H1 (cell line): ENCODE measurements around the gene TNS1. TPM values are rescaled to one million over a fixed set of nuclear protein-coding genes. Genes with fewer than 3 reads are reported as not detected.

ENCODE experiments used
- CTCF ChIA-PET: fragments of 300-600 bp; sonication (Branson Sonifier 250); formaldehyde crosslinking; loops from one replicate; lab custom pipeline; 2021; ENCODE audit not compliant: partially characterized antibody; lab: Charles Lee
- POLR2A ChIA-PET: fragments of 300-600 bp; sonication (Branson Sonifier 250); formaldehyde crosslinking; loops from one replicate; lab custom pipeline; 2021; ENCODE audit warnings: inconsistent platforms; ENCODE audit not compliant: partially characterized antibody; lab: Charles Lee
- DNase-seq, 2 experiments: peaks; one replicate each; pipeline versions ENCODE4 v3.0.0 to v3.0.0-alpha.2; 2010 to 2022; ENCODE audit warnings: low spot score in 2 of 2, low read depth in 1 of 2, mixed read lengths in 1 of 2
- FAIRE-seq: peaks from 2 replicates; lab custom pipeline; 2011; peaks lifted over from hg19 to GRCh38; lab: Jason Lieb, UNC
- H2AFZ ChIP-seq: 2 replicates; pipeline ENCODE4 v1.8.1; 2012; ENCODE audit warnings: low read length, inconsistent platforms
- H2AK5ac ChIP-seq: 2 replicates; pipeline ENCODE4 v1.6.1; 2013; ENCODE audit warnings: low read depth, low read length
- H2BK120ac ChIP-seq: replicated peaks from 2 replicates; pipeline ENCODE3; 2013; ENCODE audit warnings: low read depth, low read length, inconsistent platforms
- H2BK12ac ChIP-seq: 2 replicates; pipeline ENCODE4 v1.6.1; 2013; ENCODE audit warnings: low read depth, low read length
- H2BK15ac ChIP-seq: 2 replicates; pipeline ENCODE4 v1.6.1; 2013; ENCODE audit warnings: low read length
- H2BK20ac ChIP-seq: 2 replicates; pipeline ENCODE4 v1.6.1; 2013; ENCODE audit warnings: low read length
- H2BK5ac ChIP-seq: 2 replicates; pipeline ENCODE4 v1.6.1; 2013; ENCODE audit warnings: low read depth, low read length
- H3K14ac ChIP-seq: 2 replicates; pipeline ENCODE4 v1.6.1; 2013; ENCODE audit warnings: inconsistent platforms; ENCODE audit not compliant: insufficient read length
- H3K18ac ChIP-seq: 2 replicates; pipeline ENCODE4 v1.6.1; 2013; ENCODE audit warnings: low read length; ENCODE audit errors: extremely low read depth
- H3K23ac ChIP-seq: 2 replicates; pipeline ENCODE4 v1.6.1; 2013; ENCODE audit warnings: inconsistent platforms; ENCODE audit not compliant: insufficient read length
- H3K23me2 ChIP-seq: 2 replicates; pipeline ENCODE4 v1.6.1; 2013; ENCODE audit warnings: low read depth, low read length
- H3K27ac ChIP-seq: 2 replicates; pipeline ENCODE4 v1.6.1; 2011; ENCODE audit warnings: low read depth, low read length, inconsistent platforms
- H3K27me3 ChIP-seq, 4 experiments: replicated peaks in 1 of 4; 1 replicate in 1 of 4; 2 replicates in 3 of 4; pipeline versions ENCODE4 v1.6.1 to v1.8.1; 2011 to 2013; ENCODE audit warnings: low read length in 3 of 4, mild to moderate bottlenecking in 3 of 4, inconsistent platforms in 2 of 4, mixed read lengths in 2 of 4, moderate library complexity in 1 of 4; ENCODE audit not compliant: control insufficient read depth in 3 of 4, insufficient read depth in 3 of 4; ENCODE audit errors: extremely low read depth in 1 of 4
- H3K36me3 ChIP-seq, 4 experiments: 2 replicates each; pipeline versions ENCODE4 v1.6.1 to v1.8.1; 2011 to 2013; ENCODE audit warnings: mild to moderate bottlenecking in 4 of 4, low read length in 3 of 4, moderate library complexity in 2 of 4, control low read depth in 1 of 4, inconsistent platforms in 1 of 4; ENCODE audit not compliant: insufficient read depth in 4 of 4, control insufficient read depth in 2 of 4
- H3K4ac ChIP-seq: replicated peaks from 2 replicates; pipeline ENCODE3; 2013; ENCODE audit warnings: low read length, low read depth, mixed read lengths, inconsistent platforms; ENCODE audit not compliant: insufficient read length
- H3K4me1 ChIP-seq, 4 experiments: replicated peaks in 1 of 4; 1 replicate in 1 of 4; 2 replicates in 3 of 4; pipeline versions ENCODE4 v1.6.1 to v1.8.1; 2011 to 2013; ENCODE audit warnings: low read length in 3 of 4, inconsistent platforms in 2 of 4, mixed read lengths in 1 of 4; ENCODE audit not compliant: insufficient read depth in 4 of 4, control insufficient read depth in 3 of 4
- H3K4me2 ChIP-seq, 2 experiments: 2 replicates each; pipeline versions ENCODE4 v1.6.1 to v1.8.1; 2011 to 2013; ENCODE audit warnings: low read depth in 2 of 2, low read length in 2 of 2, control low read depth in 1 of 2, inconsistent platforms in 1 of 2, mild to moderate bottlenecking in 1 of 2; ENCODE audit not compliant: insufficient read depth in 1 of 2
- H3K4me3 ChIP-seq, 4 experiments: fragments of 200-600, 300-600 bp in 1 of 4; sonication (generic), shearing (Covaris generic), sonication (Bioruptor Twin) in 1 of 4; 2 replicates each; pipeline versions ENCODE4 v1.5.1 to v1.8.1; 2011 to 2016; ENCODE audit warnings: low read length in 4 of 4, low read depth in 3 of 4, control low read depth in 2 of 4, inconsistent platforms in 2 of 4, mild to moderate bottlenecking in 2 of 4, mixed read lengths in 1 of 4, moderate library complexity in 1 of 4; ENCODE audit not compliant: insufficient read depth in 2 of 4; ENCODE audit errors: extremely low read depth in 1 of 4
- H3K56ac ChIP-seq: replicated peaks from 2 replicates; pipeline ENCODE3; 2013; ENCODE audit warnings: low read depth, mild to moderate bottlenecking, mixed read lengths, low read length, inconsistent platforms; ENCODE audit not compliant: insufficient read length
- H3K79me1 ChIP-seq: 2 replicates; pipeline ENCODE4 v1.6.1; 2013; ENCODE audit warnings: low read depth, low read length, control low read depth
- H3K79me2 ChIP-seq, 2 experiments: 2 replicates each; pipeline versions ENCODE4 v1.6.1 to v1.8.1; 2012 to 2013; ENCODE audit warnings: low read length in 2 of 2, mild to moderate bottlenecking in 2 of 2, inconsistent platforms in 1 of 2; ENCODE audit not compliant: insufficient read depth in 2 of 2, control insufficient read depth in 1 of 2
- H3K9ac ChIP-seq, 4 experiments: replicated peaks in 1 of 4; 1 replicate in 1 of 4; 2 replicates in 3 of 4; pipeline versions ENCODE4 v1.6.1 to v1.8.1; 2011 to 2013; ENCODE audit warnings: low read depth in 3 of 4, low read length in 3 of 4, control low read depth in 2 of 4, mild to moderate bottlenecking in 2 of 4, moderate library complexity in 2 of 4, inconsistent platforms in 1 of 4; ENCODE audit errors: extremely low read depth in 1 of 4
- H3K9me3 ChIP-seq, 2 experiments: 2 replicates each; pipeline versions ENCODE4 v1.6.1 to v1.8.1; 2012 to 2013; ENCODE audit warnings: mild to moderate bottlenecking in 2 of 2, moderate library complexity in 2 of 2, control low read depth in 1 of 2, inconsistent platforms in 1 of 2, low read depth in 1 of 2, low read length in 1 of 2, mixed read lengths in 1 of 2; ENCODE audit not compliant: insufficient read depth in 2 of 2
- H4K20me1 ChIP-seq, 2 experiments: replicated peaks in 1 of 2; 2 replicates each; pipeline versions ENCODE3 to v1.8.1; 2011 to 2013; ENCODE audit warnings: inconsistent platforms in 2 of 2, low read length in 2 of 2, mild to moderate bottlenecking in 1 of 2; ENCODE audit not compliant: insufficient read depth in 2 of 2, control insufficient read depth in 1 of 2
- H4K5ac ChIP-seq: 2 replicates; pipeline ENCODE4 v1.6.1; 2013; ENCODE audit warnings: low read length, low read depth, mixed read lengths, inconsistent platforms; ENCODE audit not compliant: insufficient read length
- H4K8ac ChIP-seq: 2 replicates; pipeline ENCODE4 v1.8.0; 2013; ENCODE audit warnings: mild to moderate bottlenecking, moderate library complexity, low read length, inconsistent platforms; ENCODE audit not compliant: insufficient read depth; ENCODE audit errors: extremely low read depth
- H4K91ac ChIP-seq: replicated peaks from 2 replicates; pipeline ENCODE3; 2013; ENCODE audit warnings: low read length, mixed read lengths, inconsistent platforms; ENCODE audit not compliant: insufficient read length
- E2F6 ChIP-seq: IDR thresholded peaks from 2 replicates; pipeline ENCODE4 v1.6.1; 2012; ENCODE audit warnings: inconsistent platforms
- KDM1A ChIP-seq: fragments of 200-600, 300-600 bp; sonication (generic); IDR thresholded peaks from 2 replicates; pipeline ENCODE4 v1.7.1; 2016; ENCODE audit warnings: mild to moderate bottlenecking, low read length, borderline replicate concordance
- POU5F1 ChIP-seq: IDR thresholded peaks from 2 replicates; pipeline ENCODE4 v1.6.1; 2011; ENCODE audit warnings: low read depth, mild to moderate bottlenecking, low read length, moderate library complexity
- RNF2 ChIP-seq: fragments of 200-900, 300-1000 bp; sonication (generic); IDR thresholded peaks from 2 replicates; pipeline ENCODE4 v1.7.1; 2016; ENCODE audit warnings: borderline replicate concordance, low read depth, mild to moderate bottlenecking, antibody characterized with exemption, low read length; ENCODE audit not compliant: poor library complexity, severe bottlenecking; ENCODE audit errors: missing control alignments
- SAP30 ChIP-seq: fragments of 300-600 bp; sonication (generic); IDR thresholded peaks from 2 replicates; pipeline ENCODE4 v1.7.1; 2012; ENCODE audit warnings: low read length, moderate library complexity, mild to moderate bottlenecking, inconsistent platforms; ENCODE audit not compliant: insufficient read depth, insufficient replicate concordance
- SIRT6 ChIP-seq: IDR thresholded peaks from one replicate; pipeline ENCODE4 v1.7.1; 2012; ENCODE audit warnings: low read length, inconsistent platforms
- SIX5 ChIP-seq: IDR thresholded peaks from 2 replicates; pipeline ENCODE4 v1.6.1; 2011; ENCODE audit warnings: mild to moderate bottlenecking, low read depth, low read length
- SUZ12 ChIP-seq: fragments of 200-600 bp; sonication (generic); IDR thresholded peaks from 2 replicates; pipeline ENCODE4 v1.6.1; 2012; ENCODE audit warnings: mild to moderate bottlenecking, inconsistent platforms, low read length, moderate library complexity, mixed read lengths
- TAF1 ChIP-seq: IDR thresholded peaks from 2 replicates; pipeline ENCODE4 v1.6.1; 2011; ENCODE audit warnings: mild to moderate bottlenecking, low read depth, low read length
- TBP ChIP-seq: IDR thresholded peaks from 2 replicates; pipeline ENCODE4 v1.6.1; 2011; ENCODE audit warnings: low read depth, low read length, improper control_type of control experiment
- USF2 ChIP-seq: IDR thresholded peaks from 2 replicates; pipeline ENCODE4 v1.6.1; 2011; ENCODE audit warnings: low read length, improper control_type of control experiment
- ZNF274 ChIP-seq: IDR thresholded peaks from 2 replicates; pipeline ENCODE4 v1.7.0; 2012; ENCODE audit warnings: low read length, borderline replicate concordance; ENCODE audit errors: extremely low read depth
- WGBS, 2 experiments: shearing (Covaris generic) in 1 of 2; methylation state at CpG; one replicate each; pipeline versions ENCODE4 v1.1.6 to v1.1.7; 2013 to 2015; ENCODE audit warnings: low lambda C conversion rate in 2 of 2, mixed read lengths in 2 of 2, inconsistent platforms in 1 of 2, low coverage in 1 of 2, missing lambda C conversion rate in 1 of 2; ENCODE audit not compliant: insufficient replicate concordance in 2 of 2, insufficient coverage in 1 of 2, insufficient read length in 1 of 2; ENCODE audit errors: extremely low coverage in 1 of 2, missing lambda C conversion rate in 1 of 2; 5-methylcytosine and 5-hydroxymethylcytosine counted together
- polyA plus RNA-seq, 7 experiments: library from polyadenylated mRNA; depleted of rRNA in 3 of 7; stranded (reverse) in 5 of 7; unstranded in 2 of 7; fragments of >200 nt in 5 of 7; fragments of 200-250 nt in 2 of 7; gene quantifications; 1 replicate in 5 of 7; 2 replicates in 1 of 7; 4 replicates in 1 of 7; pipeline versions ENCODE4 v1.2.1 to v1.2.3, GENCODE V29; 2011 to 2013; ENCODE audit warnings: missing spikeins in 2 of 7, mixed read lengths in 2 of 7
- total RNA-seq: library from RNA; stranded (reverse); fragmentation: NEBNext Ultra II Directional; extraction: Animal tissue kit (Norgen Biotek cat#: 25700); gene quantifications from 2 replicates; pipeline ENCODE4 v1.2.1, GENCODE V29; 2021

The TNS1 gene
- total and polyA plus RNA-seq, 2 of the 8 experiments (the other 6 are each of a cell fraction or from before 2014, with no cell fraction given): 1.5 to 5.1 TPM

GRCh38 chr2:217969588-217969987, 33.2 kb downstream of the TNS1 start:
- Histone ChIP-seq H3K56ac (no peak overlapping the region), H4K8ac (no peak overlapping the region), H3K18ac (no peak overlapping the region), H3K36me3 (no peaks in the 10 kb centered on the region), H3K4me2 (no peak overlapping the region), H2AK5ac (no peak overlapping the region), H2BK5ac (no peak overlapping the region), H3K27ac (no peak overlapping the region), H3K4me3 (no peak overlapping the region), H3K9ac (no peak overlapping the region), H2BK15ac (no peak overlapping the region), H3K23ac (no peak overlapping the region), H2AFZ (no peak overlapping the region), H4K91ac (no peak overlapping the region), H3K27me3 (no peaks in the 10 kb centered on the region), H3K4ac (no peak overlapping the region), H3K79me1 (no peaks in the 10 kb centered on the region), H2BK120ac (no peak overlapping the region), H4K5ac (no peak overlapping the region), H3K79me2 (no peaks in the 10 kb centered on the region), H3K4me1 (peaks cover 0 to 11% (median 8%) of the 10 kb centered on the region in 4 experiments; a peak in 6 of 7 replicates), H3K14ac (no peak overlapping the region), H3K9me3 (no peaks in the 10 kb centered on the region), H2BK20ac (no peak overlapping the region), H4K20me1 (peaks cover 0 to 1% of the 10 kb centered on the region in 2 experiments), H2BK12ac (no peak overlapping the region), H3K23me2 (no peaks in the 10 kb centered on the region; the same call in 1 of the 2 replicates)
- WGBS, 2 experiments: 93% methylated on average over 1 of the region's 1 CpG; no CpG with 5 or more reads in 1 of the 2 experiments
- ChIA-PET CTCF (interaction anchor here (0.6 to 1.8 kb wide), 9 partner anchors 9 to 259 kb away, joined by 3 to 8 read pairs (median 4); no protein-coding TSS in a partner anchor), POLR2A (interaction anchor here (0.6 kb wide), 1 partner anchor 8 kb away, joined by 3 read pairs; no protein-coding TSS in a partner anchor)
- no peak for FAIRE-seq
- DNase-seq: no peak
- TF ChIP-seq KDM1A (no peak), USF2 (no peak), SAP30 (no peak), TAF1 (no peak), RNF2 (no peak), ZNF274 (no peak), E2F6 (no peak), SUZ12 (no peak), SIRT6 (no peak), POU5F1 (no peak), TBP (no peak), SIX5 (no peak)
